GM18858 (cell line): ENCODE data around the gene OR52K2.
"Not testable (repeated sequence)": the region's sequence is repeated elsewhere in the genome, so short reads cannot be mapped to it uniquely, and the experiment has no call there.

ENCODE experiments used
- ATAC-seq: cut with Tn5 transposase; IDR thresholded peaks from one replicate; pipeline ENCODE4 v1.9.1; 2021; ENCODE audit not compliant: unreplicated experiment

The OR52K2 gene

DNA sequence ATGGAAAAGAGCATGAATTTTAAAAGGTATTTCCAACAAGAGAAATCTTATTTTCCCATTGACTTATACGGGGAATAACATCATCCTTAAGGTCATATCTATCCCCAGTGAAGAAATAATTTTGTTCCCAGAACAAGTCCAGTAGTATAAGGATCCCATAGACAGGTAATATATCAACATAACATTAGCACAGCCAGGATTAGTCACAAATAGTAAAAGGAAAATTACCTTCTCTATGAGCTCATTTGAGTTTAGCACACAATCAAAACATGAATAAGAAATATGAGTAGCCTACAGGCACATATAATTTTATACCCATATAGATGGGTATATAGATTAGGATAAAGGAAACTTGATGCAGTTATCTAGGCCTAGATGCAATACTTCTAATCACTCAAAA is 30.5 kb downstream of the OR52K2 start:
- no peak for ATAC-seq

DNA sequence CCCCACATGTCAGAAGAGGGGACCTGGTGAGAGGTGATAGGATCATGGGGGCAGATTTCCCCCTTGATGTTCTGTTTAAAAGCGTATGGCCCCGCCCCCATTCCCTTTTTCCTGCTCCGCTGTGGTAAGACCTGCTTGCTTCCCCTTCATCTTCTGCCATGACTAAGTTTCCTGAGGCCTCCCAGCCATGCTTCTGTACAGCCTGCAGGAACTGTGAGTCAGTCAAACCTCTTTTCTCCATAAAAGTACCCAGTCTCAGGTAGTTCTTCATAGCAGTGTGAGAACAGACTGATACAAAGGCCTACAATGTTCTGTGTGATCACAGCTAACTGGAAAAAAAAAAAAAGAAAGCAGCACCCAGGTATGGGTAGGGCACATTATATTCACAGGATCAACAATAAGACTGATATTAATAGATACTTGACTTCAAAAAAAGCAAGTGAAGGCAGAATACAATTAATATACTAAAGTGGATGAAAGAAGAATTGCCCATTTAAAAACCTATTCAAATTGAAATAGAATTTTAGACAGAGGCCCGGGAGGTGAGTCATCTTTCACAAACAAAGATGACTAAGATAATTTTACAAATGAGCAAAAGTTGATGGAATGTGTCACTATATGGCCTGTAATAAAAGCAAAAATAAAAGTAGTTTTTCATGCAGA is 31.6 kb downstream of the OR52K2 start:
- no peak for ATAC-seq

DNA sequence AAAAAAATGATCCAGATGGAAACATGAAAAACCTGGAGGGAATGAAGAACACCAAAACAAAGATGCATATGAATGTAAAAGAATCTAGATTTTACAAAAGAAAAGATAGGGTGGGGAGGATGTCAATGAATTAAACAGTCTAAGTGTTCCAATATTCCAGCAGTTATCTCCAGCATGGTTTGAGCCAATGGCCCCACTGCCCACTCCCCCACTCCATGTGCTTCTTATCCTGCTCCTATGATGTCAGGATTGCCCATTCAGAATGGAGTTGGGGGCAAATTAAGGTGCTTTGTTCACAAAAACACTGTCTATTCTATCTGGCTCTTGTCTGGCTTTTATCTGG is 32.1 kb downstream of the OR52K2 start:
- no peak for ATAC-seq

DNA sequence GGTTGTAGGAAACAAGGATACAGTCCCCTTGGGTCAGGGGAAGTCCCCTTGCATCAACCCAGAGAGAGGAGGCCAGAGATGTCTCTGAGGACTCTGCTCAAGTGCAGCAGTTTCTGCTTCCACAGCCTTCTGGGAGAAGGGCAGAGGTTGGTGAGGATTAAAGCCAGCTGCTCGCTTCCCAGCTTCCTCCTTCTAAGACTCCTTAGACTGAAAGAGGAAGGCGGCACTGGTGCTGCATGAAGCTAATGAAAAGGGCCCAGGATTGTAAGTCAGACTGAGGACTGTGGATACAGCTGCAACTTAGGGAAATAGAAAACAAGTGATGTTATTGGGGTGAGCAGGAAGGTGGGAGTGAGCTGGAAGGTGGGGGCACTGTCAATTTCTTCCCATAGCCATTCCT is 33.4 kb downstream of the OR52K2 start, which contains the start of gene OR52K1:
Gene OR52K1 (plus strand): TSS at position 202 of the 400 bp plus-strand sequence. CDS start 6,255 bp downstream, outside the sequence.
- ATAC-seq: no peak

DNA sequence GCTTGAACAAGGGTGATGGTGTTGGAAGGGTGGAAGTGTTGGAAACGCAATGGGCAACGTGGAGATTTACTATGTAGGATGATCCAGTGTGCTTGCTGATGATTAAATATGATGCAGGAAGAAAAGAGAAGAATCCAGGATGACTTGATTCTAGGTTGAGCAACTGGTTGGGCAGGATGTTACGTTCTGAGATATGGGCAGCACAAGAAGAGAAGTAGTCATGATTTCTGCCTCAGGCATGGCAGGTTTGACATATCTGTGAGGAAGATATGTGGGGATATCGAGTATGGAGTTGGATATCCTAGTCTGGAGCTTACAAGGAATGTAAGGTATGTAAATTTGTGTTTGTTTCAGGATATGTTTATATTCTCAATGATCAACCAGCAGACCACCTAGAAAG is 35.2 kb downstream of the OR52K2 start:
- ATAC-seq: no peak

DNA sequence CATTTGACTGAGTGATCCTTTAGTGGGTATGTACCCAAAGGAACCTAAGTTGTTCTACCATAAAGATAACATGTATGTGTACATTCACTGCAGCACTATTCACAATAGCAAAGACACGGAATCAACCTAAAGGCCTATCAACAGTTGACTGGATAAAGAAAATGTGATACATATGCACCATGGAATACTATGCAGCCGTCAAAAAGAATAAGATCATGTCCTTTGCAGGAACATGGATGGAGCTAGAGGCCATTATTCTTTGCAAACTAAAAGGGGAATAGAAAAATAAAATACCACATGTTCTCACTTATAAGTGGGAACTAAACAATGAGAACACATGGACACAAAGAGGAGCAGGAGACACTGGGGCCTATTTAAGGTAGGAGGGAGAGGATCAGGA is 42.3 kb downstream of the OR52K2 start:
- ATAC-seq: not testable (repeated sequence)

DNA sequence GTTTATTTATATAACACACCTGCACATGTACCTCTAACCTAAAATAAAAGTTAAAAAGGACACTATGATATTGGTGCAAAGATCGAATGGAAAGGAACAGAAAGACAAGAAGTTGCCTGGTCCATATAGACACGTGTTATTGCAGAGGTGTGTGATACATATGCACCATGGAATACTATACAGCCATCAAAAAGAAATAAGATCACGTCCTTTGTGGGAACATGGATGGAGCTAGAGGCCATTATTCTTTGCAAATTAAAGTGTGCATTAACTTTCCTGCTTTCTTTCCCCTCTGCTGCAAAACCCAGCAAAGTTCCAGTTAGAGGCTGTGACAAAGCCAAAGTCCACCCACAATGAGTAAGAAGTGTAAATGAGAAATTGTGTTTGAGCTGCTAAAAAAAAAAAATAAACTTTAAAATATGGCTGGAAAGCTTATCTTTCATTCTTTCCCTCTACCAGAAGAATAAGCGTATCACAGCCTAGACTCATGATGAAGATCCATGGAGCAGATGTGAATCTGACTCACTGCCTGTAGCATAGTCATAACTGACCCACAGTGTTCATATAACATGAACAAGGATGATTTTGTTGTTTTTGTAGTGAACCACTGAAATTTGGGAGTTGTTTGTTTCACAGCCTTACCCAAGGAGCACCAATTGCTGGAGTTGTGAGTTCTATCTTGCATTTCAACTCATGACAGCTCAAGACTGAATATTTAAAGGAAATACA is 42.9 kb downstream of the OR52K2 start:
- ATAC-seq: no peak

DNA sequence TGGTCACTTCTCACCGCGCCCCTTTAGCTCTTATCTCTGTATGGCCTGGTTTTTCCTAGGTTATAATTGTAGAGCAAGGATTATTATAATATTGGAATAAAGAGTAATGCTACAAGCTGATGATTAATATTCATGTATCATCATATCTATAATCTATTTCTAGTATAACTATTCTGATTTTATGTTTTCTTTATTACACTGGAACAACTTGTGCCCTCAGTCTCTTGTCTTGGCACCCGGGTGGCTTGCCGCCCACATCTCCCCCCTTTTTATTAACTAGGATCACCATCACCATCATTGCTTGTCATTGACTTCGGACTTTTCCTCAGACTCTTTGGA is 44.4 kb downstream of the OR52K2 start:
- no peak for ATAC-seq

DNA sequence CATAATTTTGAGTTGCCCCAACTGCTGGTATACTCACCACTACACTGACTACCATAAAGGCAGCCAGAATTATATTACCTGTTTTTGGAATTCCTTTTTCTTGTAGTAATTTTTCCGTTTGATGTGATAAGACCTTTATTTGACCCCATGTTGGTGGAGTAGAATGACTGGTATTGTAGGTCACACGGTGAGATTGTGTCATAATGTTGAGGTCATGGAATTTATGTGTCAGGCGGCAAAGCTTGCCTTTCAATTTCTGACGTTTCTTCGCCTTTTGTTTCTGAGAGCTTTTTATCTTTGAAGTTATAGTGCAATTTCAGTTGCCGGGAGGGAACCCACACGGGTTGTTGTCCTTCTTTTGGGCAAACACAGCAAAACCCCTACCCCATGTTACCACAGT is 46.4 kb downstream of the OR52K2 start:
- ATAC-seq: no peak

DNA sequence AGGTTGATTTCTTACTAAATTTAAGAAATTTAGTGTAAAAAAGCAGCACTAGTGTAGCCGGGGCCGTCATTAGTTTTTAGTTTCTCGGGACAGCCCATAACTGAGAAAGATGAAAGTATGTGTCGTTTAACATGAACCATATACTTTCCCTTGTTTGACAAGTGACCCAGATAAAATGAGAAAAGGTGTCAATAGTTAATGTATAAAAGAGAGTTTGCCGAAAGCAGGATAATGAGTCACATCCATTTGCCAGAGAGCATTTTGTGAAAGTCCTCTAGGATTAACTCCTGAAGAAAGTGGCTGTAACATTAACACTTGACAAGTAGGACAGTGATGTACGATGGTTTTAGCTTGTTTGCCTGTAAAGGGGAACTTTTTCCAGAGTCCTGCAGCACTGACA is 46.9 kb downstream of the OR52K2 start:
- ATAC-seq: no peak

DNA sequence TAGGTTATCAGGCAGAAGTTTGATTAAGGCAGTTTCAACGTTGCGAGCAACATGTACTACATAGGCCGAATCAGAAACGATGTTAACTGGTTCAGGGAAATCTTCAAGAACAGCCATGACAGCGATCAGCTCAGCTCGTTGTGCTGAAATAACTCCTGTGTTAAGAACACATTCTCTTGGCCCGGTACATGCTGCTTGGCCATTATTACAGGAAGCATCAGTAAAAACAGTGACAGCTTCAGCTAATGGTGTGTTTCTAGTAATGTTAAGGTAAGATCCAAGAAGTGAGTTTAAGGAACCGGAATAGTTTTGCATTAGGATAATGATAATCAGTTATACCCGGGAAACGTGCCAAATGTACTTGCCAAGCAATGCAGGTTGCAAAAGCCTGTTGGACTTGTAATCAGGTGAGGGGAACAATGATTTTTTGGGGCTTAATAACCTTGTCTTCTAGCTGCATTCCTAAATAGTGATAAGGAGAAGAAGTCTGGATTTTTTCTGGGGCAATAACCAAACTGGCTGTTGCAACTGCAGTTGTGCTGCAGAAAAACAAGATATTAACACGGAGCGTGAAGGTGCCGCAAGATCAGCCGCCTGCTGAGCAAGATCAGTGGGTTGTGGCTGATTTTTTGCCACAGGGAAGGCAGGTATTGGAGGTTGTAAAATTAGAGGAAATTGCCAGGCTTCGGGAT is 47.6 kb downstream of the OR52K2 start:
- ATAC-seq: no peak
